ENCODE data around the gene SLC22A23. TPM values are rescaled to one million over a fixed set of nuclear protein-coding genes. Genes with fewer than 3 reads are reported as not detected.
A peak's percentile ranks its signal among the peaks of the same experiment; 100 is the strongest.

SLC22A23 gene
- total and polyA plus RNA-seq, 4 donors, result 4.9 to 45.4 (median 19.7) TPM

DNA sequence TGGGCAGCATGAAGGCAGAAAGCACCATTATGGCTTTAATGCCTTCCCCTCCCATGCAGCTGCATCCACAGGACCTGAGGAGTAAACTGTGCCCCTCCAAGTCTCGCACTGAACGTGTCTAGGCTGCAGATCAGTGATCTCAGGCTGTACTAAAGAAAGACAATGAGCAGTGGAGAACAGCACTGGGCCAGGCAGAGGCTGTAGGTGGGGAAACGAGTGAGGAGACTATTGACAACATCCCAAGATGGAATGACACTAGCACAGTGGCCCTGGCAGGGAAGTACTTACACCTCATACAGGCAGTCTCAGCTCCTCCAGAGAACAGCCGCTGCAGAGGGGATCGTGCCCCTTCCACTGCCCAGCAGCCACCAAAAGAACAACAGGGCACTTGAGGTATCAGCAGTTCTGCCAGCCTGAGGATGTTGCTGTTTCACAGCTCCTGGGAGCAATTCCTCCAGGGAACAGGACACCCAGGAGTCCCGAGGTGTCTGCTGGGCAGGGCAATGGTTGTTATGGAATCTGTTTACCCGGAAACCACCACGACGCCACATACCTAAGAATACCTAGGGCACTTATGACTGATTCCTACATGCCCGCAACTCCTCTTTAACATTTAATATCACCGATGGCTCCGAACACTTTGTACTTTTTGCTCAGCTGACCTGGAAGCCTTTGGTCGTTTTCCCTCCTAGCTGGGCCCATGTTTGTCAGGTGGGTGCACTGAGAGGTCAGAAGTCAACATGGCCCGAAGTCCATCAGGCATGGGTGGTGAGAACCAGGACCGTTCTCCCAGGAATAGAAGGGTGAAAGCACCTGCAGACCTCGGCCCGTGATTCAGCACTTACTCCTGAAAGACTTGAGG is 79.1 kb downstream of the SLC22A23 start:
- 56% methylated on average over 17 of the region's 17 CpGs for WGBS
- no peak overlapping the region for H3K4me3 ChIP-seq (ENCODE audit: low read depth in 1 of 3, low read length in 3 of 3)
- no peaks in the 10 kb centered on the region for H3K27me3 ChIP-seq (ENCODE audit: control insufficient read depth in 4 of 4, insufficient read depth in 4 of 4, low read length in 3 of 4)
- H3K4me1 ChIP-seq (ENCODE audit: control insufficient read depth in 4 of 4, insufficient read depth in 4 of 4, low read length in 3 of 4), result peaks cover 19 to 64% (median 43%) of the 10 kb centered on the region in 4 donors
- peak overlapping the region; percentile 8 to 36 for H3K27ac ChIP-seq (ENCODE audit: low read depth in 1 of 2, low read length in 2 of 2)
- no peak overlapping the region for H3K9ac ChIP-seq (ENCODE audit: low read depth in 1 of 2, low read length in 2 of 2)
- no peaks in the 10 kb centered on the region for H3K36me3 ChIP-seq (ENCODE audit: control insufficient read depth in 4 of 4, insufficient read depth in 3 of 4, low read depth in 1 of 4, low read length in 3 of 4)
- no peaks in the 10 kb centered on the region for H3K9me3 ChIP-seq (ENCODE audit: control insufficient read depth in 4 of 4, low read length in 3 of 4)
- TF ChIP-seq, protein P1, sequence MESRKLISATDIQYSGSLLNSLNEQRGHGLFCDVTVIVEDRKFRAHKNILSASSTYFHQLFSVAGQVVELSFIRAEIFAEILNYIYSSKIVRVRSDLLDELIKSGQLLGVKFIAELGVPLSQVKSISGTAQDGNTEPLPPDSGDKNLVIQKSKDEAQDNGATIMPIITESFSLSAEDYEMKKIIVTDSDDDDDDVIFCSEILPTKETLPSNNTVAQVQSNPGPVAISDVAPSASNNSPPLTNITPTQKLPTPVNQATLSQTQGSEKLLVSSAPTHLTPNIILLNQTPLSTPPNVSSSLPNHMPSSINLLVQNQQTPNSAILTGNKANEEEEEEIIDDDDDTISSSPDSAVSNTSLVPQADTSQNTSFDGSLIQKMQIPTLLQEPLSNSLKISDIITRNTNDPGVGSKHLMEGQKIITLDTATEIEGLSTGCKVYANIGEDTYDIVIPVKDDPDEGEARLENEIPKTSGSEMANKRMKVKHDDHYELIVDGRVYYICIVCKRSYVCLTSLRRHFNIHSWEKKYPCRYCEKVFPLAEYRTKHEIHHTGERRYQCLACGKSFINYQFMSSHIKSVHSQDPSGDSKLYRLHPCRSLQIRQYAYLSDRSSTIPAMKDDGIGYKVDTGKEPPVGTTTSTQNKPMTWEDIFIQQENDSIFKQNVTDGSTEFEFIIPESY (IDR thresholded peaks at IDR 0.05), result no peak
- TF ChIP-seq, protein P2, sequence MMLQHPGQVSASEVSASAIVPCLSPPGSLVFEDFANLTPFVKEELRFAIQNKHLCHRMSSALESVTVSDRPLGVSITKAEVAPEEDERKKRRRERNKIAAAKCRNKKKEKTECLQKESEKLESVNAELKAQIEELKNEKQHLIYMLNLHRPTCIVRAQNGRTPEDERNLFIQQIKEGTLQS (IDR thresholded peaks at IDR 0.05), result no peak
- peak; percentile 33 for TF ChIP-seq HNF4G (IDR thresholded peaks at IDR 0.05)
- no peak for TF ChIP-seq TAF1 (conservative IDR thresholded peaks at IDR 0.05)
- TF ChIP-seq RXRA (IDR thresholded peaks at IDR 0.05), result peak; percentile 75 to 82
- peak; percentile 63 for TF ChIP-seq SP1 (IDR thresholded peaks at IDR 0.05)
- peak; percentile 51 for TF ChIP-seq FOXA2 (IDR thresholded peaks at IDR 0.05)
- peak; percentile 58 for TF ChIP-seq NR2F2 (IDR thresholded peaks at IDR 0.05)
- no peak for TF ChIP-seq JUND (IDR thresholded peaks at IDR 0.05)
- peak; percentile 76 for TF ChIP-seq YY1 (IDR thresholded peaks at IDR 0.05)
- peak in 1 of 2 donors; percentile 22 for TF ChIP-seq EGR1 (IDR thresholded peaks at IDR 0.05; ENCODE audit: low read depth in 2 of 2)
- TF ChIP-seq FOXA1 (IDR thresholded peaks at IDR 0.05), result no peak
- TF ChIP-seq, protein P3, sequence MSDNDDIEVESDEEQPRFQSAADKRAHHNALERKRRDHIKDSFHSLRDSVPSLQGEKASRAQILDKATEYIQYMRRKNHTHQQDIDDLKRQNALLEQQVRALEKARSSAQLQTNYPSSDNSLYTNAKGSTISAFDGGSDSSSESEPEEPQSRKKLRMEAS (IDR thresholded peaks at IDR 0.05), result peak; percentile 52
- peak; percentile 77 to 80 for TF ChIP-seq HNF4A (conservative IDR thresholded peaks at IDR 0.05)
- TF ChIP-seq, protein P4, sequence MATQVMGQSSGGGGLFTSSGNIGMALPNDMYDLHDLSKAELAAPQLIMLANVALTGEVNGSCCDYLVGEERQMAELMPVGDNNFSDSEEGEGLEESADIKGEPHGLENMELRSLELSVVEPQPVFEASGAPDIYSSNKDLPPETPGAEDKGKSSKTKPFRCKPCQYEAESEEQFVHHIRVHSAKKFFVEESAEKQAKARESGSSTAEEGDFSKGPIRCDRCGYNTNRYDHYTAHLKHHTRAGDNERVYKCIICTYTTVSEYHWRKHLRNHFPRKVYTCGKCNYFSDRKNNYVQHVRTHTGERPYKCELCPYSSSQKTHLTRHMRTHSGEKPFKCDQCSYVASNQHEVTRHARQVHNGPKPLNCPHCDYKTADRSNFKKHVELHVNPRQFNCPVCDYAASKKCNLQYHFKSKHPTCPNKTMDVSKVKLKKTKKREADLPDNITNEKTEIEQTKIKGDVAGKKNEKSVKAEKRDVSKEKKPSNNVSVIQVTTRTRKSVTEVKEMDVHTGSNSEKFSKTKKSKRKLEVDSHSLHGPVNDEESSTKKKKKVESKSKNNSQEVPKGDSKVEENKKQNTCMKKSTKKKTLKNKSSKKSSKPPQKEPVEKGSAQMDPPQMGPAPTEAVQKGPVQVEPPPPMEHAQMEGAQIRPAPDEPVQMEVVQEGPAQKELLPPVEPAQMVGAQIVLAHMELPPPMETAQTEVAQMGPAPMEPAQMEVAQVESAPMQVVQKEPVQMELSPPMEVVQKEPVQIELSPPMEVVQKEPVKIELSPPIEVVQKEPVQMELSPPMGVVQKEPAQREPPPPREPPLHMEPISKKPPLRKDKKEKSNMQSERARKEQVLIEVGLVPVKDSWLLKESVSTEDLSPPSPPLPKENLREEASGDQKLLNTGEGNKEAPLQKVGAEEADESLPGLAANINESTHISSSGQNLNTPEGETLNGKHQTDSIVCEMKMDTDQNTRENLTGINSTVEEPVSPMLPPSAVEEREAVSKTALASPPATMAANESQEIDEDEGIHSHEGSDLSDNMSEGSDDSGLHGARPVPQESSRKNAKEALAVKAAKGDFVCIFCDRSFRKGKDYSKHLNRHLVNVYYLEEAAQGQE (IDR thresholded peaks at IDR 0.05), result no peak
- no peak for TF ChIP-seq RAD21 (IDR thresholded peaks at IDR 0.05)
- TF ChIP-seq, protein P5, sequence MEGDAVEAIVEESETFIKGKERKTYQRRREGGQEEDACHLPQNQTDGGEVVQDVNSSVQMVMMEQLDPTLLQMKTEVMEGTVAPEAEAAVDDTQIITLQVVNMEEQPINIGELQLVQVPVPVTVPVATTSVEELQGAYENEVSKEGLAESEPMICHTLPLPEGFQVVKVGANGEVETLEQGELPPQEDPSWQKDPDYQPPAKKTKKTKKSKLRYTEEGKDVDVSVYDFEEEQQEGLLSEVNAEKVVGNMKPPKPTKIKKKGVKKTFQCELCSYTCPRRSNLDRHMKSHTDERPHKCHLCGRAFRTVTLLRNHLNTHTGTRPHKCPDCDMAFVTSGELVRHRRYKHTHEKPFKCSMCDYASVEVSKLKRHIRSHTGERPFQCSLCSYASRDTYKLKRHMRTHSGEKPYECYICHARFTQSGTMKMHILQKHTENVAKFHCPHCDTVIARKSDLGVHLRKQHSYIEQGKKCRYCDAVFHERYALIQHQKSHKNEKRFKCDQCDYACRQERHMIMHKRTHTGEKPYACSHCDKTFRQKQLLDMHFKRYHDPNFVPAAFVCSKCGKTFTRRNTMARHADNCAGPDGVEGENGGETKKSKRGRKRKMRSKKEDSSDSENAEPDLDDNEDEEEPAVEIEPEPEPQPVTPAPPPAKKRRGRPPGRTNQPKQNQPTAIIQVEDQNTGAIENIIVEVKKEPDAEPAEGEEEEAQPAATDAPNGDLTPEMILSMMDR (IDR thresholded peaks at IDR 0.05; ENCODE audit: low read depth, low read length, missing input control), result no peak
- no peak for TF ChIP-seq GABPA (IDR thresholded peaks at IDR 0.05 in 1 of 2, conservative IDR thresholded peaks at IDR 0.05 in 1 of 2)
- no peak for DNase-seq (ENCODE audit: low spot score)
